Subcutaneous abdominal adipose tissue (tissue), 5 donors: ENCODE data around the gene SCYL1.

Source experiments
- H3K27ac ChIP-seq: one replicate; pipeline ENCODE4 v1.7.0; 2013; ENCODE audit warnings: low read depth, mild to moderate bottlenecking, inconsistent platforms, low read length, moderate library complexity
- H3K27me3 ChIP-seq, 5 donors: one replicate each; pipeline ENCODE4 v1.7.0; 2013; ENCODE audit warnings: low read length in 5 of 5, inconsistent platforms in 1 of 5; ENCODE audit not compliant: control insufficient read depth in 5 of 5, insufficient read depth in 4 of 5
- H3K36me3 ChIP-seq, 5 donors: one replicate each; pipeline ENCODE4 v1.7.0; 2013; ENCODE audit warnings: low read length in 5 of 5; ENCODE audit not compliant: control insufficient read depth in 5 of 5, insufficient read depth in 5 of 5
- H3K4me1 ChIP-seq, 5 donors: one replicate each; pipeline ENCODE4 v1.7.0; 2013; ENCODE audit warnings: low read length in 5 of 5, mild to moderate bottlenecking in 3 of 5, moderate library complexity in 1 of 5; ENCODE audit not compliant: control insufficient read depth in 5 of 5, insufficient read depth in 5 of 5
- H3K4me3 ChIP-seq, 5 donors: one replicate each; pipeline ENCODE4 v1.7.0; 2013; ENCODE audit warnings: low read length in 5 of 5, low read depth in 1 of 5
- H3K9ac ChIP-seq, 5 donors: one replicate each; pipeline ENCODE4 v1.7.0; 2013; ENCODE audit warnings: low read length in 5 of 5, mild to moderate bottlenecking in 4 of 5, moderate library complexity in 3 of 5
- H3K9me3 ChIP-seq, 5 donors: one replicate each; pipeline ENCODE4 v1.7.0; 2013; ENCODE audit warnings: low read length in 5 of 5; ENCODE audit not compliant: control insufficient read depth in 5 of 5
- donor health status: healthy.
- donor health status: healthy.
- donor health status: healthy.
- donor health status: healthy.
- donor health status: healthy.

The SCYL1 gene

GRCh38 chr11:65583589-65583988 is 58.7 kb downstream of the SCYL1 start:
- Histone ChIP-seq H3K4me1 (peaks cover 5 to 33% (median 27%) of the 10 kb centered on the region in 5 donors), H3K9me3 (no peaks in the 10 kb centered on the region), H3K27me3 (no peaks in the 10 kb centered on the region), H3K9ac (no peak overlapping the region), H3K27ac (no peak overlapping the region), H3K4me3 (no peak overlapping the region), H3K36me3 (peaks cover 0 to 62% (median 55%) of the 10 kb centered on the region in 5 donors)

GRCh38 chr11:65584106-65584505 is 59.2 kb downstream of the SCYL1 start:
- H3K27ac ChIP-seq = no peak overlapping the region
- H3K9me3 ChIP-seq = no peaks in the 10 kb centered on the region
- peaks cover 0 to 62% (median 51%) of the 10 kb centered on the region in 5 donors for H3K36me3 ChIP-seq
- no peak overlapping the region for H3K4me3 ChIP-seq
- peaks cover 5 to 34% (median 29%) of the 10 kb centered on the region in 5 donors for H3K4me1 ChIP-seq
- no peaks in the 10 kb centered on the region for H3K27me3 ChIP-seq
- H3K9ac ChIP-seq = no peak overlapping the region

- no peak overlapping the region for H3K4me3 ChIP-seq
- H3K27ac ChIP-seq = no peak overlapping the region
- H3K36me3 ChIP-seq = peaks cover 0 to 56% (median 46%) of the 10 kb centered on the region in 5 donors
- H3K9me3 ChIP-seq = no peaks in the 10 kb centered on the region
- H3K27me3 ChIP-seq = no peaks in the 10 kb centered on the region
- no peak overlapping the region for H3K9ac ChIP-seq
- peaks cover 5 to 34% (median 29%) of the 10 kb centered on the region in 5 donors for H3K4me1 ChIP-seq
These were observed 59.9 kb downstream of the SCYL1 start for GRCh38 chr11:65584723-65585171.

GRCh38 chr11:65585396-65586246 is 60.7 kb downstream of the SCYL1 start:
- no peak overlapping the region for H3K9ac ChIP-seq
- H3K4me3 ChIP-seq = no peak overlapping the region
- peaks cover 5 to 41% (median 29%) of the 10 kb centered on the region in 5 donors for H3K4me1 ChIP-seq
- no peaks in the 10 kb centered on the region for H3K9me3 ChIP-seq
- H3K36me3 ChIP-seq = peaks cover 0 to 56% (median 45%) of the 10 kb centered on the region in 5 donors
- no peak overlapping the region for H3K27ac ChIP-seq
- H3K27me3 ChIP-seq = no peaks in the 10 kb centered on the region

- no peak overlapping the region for H3K9ac ChIP-seq
These were observed 61.4 kb downstream of the SCYL1 start for GRCh38 chr11:65586247-65586630.

GRCh38 chr11:65586676-65587075 is 61.8 kb downstream of the SCYL1 start:
- no peak overlapping the region for H3K27ac ChIP-seq
- peaks cover 5 to 41% (median 29%) of the 10 kb centered on the region in 5 donors for H3K4me1 ChIP-seq
- H3K36me3 ChIP-seq = peaks cover 0 to 53% (median 35%) of the 10 kb centered on the region in 5 donors
- no peaks in the 10 kb centered on the region for H3K27me3 ChIP-seq
- H3K9ac ChIP-seq = no peak overlapping the region
- H3K4me3 ChIP-seq = no peak overlapping the region
- H3K9me3 ChIP-seq = no peaks in the 10 kb centered on the region

More at GRCh38 chr11:65586247-65586630, 61.4 kb downstream of the SCYL1 start:
- H3K27me3 ChIP-seq = no peaks in the 10 kb centered on the region
- no peak overlapping the region for H3K27ac ChIP-seq
- peaks cover 0 to 52% (median 39%) of the 10 kb centered on the region in 5 donors for H3K36me3 ChIP-seq
- no peak overlapping the region for H3K4me3 ChIP-seq
- H3K4me1 ChIP-seq = peaks cover 5 to 41% (median 29%) of the 10 kb centered on the region in 5 donors
- H3K9me3 ChIP-seq = no peaks in the 10 kb centered on the region
